Measurements from ENCODE around the gene ACTMAP. TPM values are rescaled to one million over a fixed set of nuclear protein-coding genes. Genes with fewer than 3 reads are reported as not detected.
A peak's percentile ranks its signal among the peaks of the same experiment; 100 is the strongest.

Gene ACTMAP
- total RNA-seq, 2 experiments from 2014 or later = 5.0 to 54.8 TPM

GRCh38 chr19:40747536-40747935, 2.7 kb downstream of the ACTMAP start:
- POLR2A ChIA-PET = interaction anchor here (0.5 to 3.8 kb wide), 2 partner anchors 30 to 48 kb away, joined by 3 to 29 read pairs; partner anchors contain the start of gene RAB4B
- no peak overlapping the region for H3K27ac ChIP-seq (ENCODE audit: low read depth, low read length, poor library complexity, severe bottlenecking)
- H3K79me2 ChIP-seq (ENCODE audit: insufficient read depth, low read depth, low read length) = peaks cover 34% of the 10 kb centered on the region
- no peak overlapping the region for H2AFZ ChIP-seq (ENCODE audit: low read length)
- no peaks in the 10 kb centered on the region for H3K9me2 ChIP-seq (ENCODE audit: insufficient read depth, low read length)
- H3K4me2 ChIP-seq (ENCODE audit: low read length) = peak overlapping the region; percentile 90
- BruUV-seq (replicated peaks) = no TSS peak
- DNase-seq (ENCODE audit: low spot score) = no peak
- CTCF ChIA-PET (ENCODE audit: unreplicated experiment) = no interaction called here
- 0 out of 2 replicates have a peak, but pooled peaks cover under 1% of the 10 kb centered on the region for H4K20me1 ChIP-seq (ENCODE audit: insufficient read depth, low read length)
- intact Hi-C loops (cut with micrococcal nuclease; ENCODE audit: unreplicated experiment) = no loop called here
- H3K9me3 ChIP-seq (ENCODE audit: low read length) = no peaks in the 10 kb centered on the region
- H3K4me3 ChIP-seq (ENCODE audit: low read depth, low read length, poor library complexity, severe bottlenecking) = no peak overlapping the region
- peaks cover 26% of the 10 kb centered on the region for H3K4me1 ChIP-seq (ENCODE audit: insufficient read depth, low read length, poor library complexity, severe bottlenecking)
- TF ChIP-seq EZH2phosphoT487 (IDR thresholded peaks at IDR 0.05; ENCODE audit: borderline replicate concordance, low read depth, low read length) = no peak
- no peak for TF ChIP-seq CTCF (conservative IDR thresholded peaks at IDR 0.05; ENCODE audit: low read length)
- peaks cover 20% of the 10 kb centered on the region for H3K36me3 ChIP-seq (ENCODE audit: insufficient read depth, low read length)

- no peaks in the 10 kb centered on the region for H3K9me3 ChIP-seq (ENCODE audit: low read length)
- no TSS peak for BruUV-seq (replicated peaks)
- peaks cover 19% of the 10 kb centered on the region; the same call in 1 of the 2 replicates for H3K79me2 ChIP-seq (ENCODE audit: insufficient read depth, low read depth, low read length)
- ChIA-PET POLR2A (no interaction called here), CTCF (ENCODE audit: unreplicated experiment) (no interaction called here)
- peaks cover 10% of the 10 kb centered on the region; the same call in 1 of the 2 replicates for H3K36me3 ChIP-seq (ENCODE audit: insufficient read depth, low read length)
- no peak overlapping the region for H2AFZ ChIP-seq (ENCODE audit: low read length)
- no peak for TF ChIP-seq EZH2phosphoT487 (IDR thresholded peaks at IDR 0.05; ENCODE audit: borderline replicate concordance, low read depth, low read length)
- TF ChIP-seq CTCF (conservative IDR thresholded peaks at IDR 0.05; ENCODE audit: low read length) = no peak
- no peak overlapping the region for H3K4me3 ChIP-seq (ENCODE audit: low read depth, low read length, poor library complexity, severe bottlenecking)
- DNase-seq (ENCODE audit: low spot score) = no peak
- peaks cover 25% of the 10 kb centered on the region for H3K4me1 ChIP-seq (ENCODE audit: insufficient read depth, low read length, poor library complexity, severe bottlenecking)
- intact Hi-C loops (cut with micrococcal nuclease; ENCODE audit: unreplicated experiment) = no loop called here
- no peaks in the 10 kb centered on the region for H4K20me1 ChIP-seq (ENCODE audit: insufficient read depth, low read length)
- H3K27ac ChIP-seq (ENCODE audit: low read depth, low read length, poor library complexity, severe bottlenecking) = no peak overlapping the region
- no peaks in the 10 kb centered on the region for H3K9me2 ChIP-seq (ENCODE audit: insufficient read depth, low read length)
- H3K4me2 ChIP-seq (ENCODE audit: low read length) = no peak overlapping the region
These were observed 4.9 kb downstream of the ACTMAP start for GRCh38 chr19:40745402-40745780.

- H3K36me3 ChIP-seq (ENCODE audit: insufficient read depth, low read length) = peaks cover 10% of the 10 kb centered on the region; the same call in 1 of the 2 replicates
- no peaks in the 10 kb centered on the region for H4K20me1 ChIP-seq (ENCODE audit: insufficient read depth, low read length)
- H3K9me3 ChIP-seq (ENCODE audit: low read length) = no peaks in the 10 kb centered on the region
- peak; percentile 60 for TF ChIP-seq CTCF (conservative IDR thresholded peaks at IDR 0.05; ENCODE audit: low read length)
- no peak for TF ChIP-seq EZH2phosphoT487 (IDR thresholded peaks at IDR 0.05; ENCODE audit: borderline replicate concordance, low read depth, low read length)
- ChIA-PET CTCF (ENCODE audit: unreplicated experiment) (no interaction called here), POLR2A (no interaction called here)
- H2AFZ ChIP-seq (ENCODE audit: low read length) = no peak overlapping the region
- H3K4me1 ChIP-seq (ENCODE audit: insufficient read depth, low read length, poor library complexity, severe bottlenecking) = peaks cover 22% of the 10 kb centered on the region
- intact Hi-C loops (cut with micrococcal nuclease; ENCODE audit: unreplicated experiment) = no loop called here
- no peak overlapping the region for H3K27ac ChIP-seq (ENCODE audit: low read depth, low read length, poor library complexity, severe bottlenecking)
- no peaks in the 10 kb centered on the region for H3K9me2 ChIP-seq (ENCODE audit: insufficient read depth, low read length)
- peak; percentile 41 for DNase-seq (ENCODE audit: low spot score)
- H3K4me2 ChIP-seq (ENCODE audit: low read length) = no peak overlapping the region
- no peak overlapping the region for H3K4me3 ChIP-seq (ENCODE audit: low read depth, low read length, poor library complexity, severe bottlenecking)
- peaks cover 15% of the 10 kb centered on the region; the same call in 1 of the 2 replicates for H3K79me2 ChIP-seq (ENCODE audit: insufficient read depth, low read depth, low read length)
- BruUV-seq (replicated peaks) = no TSS peak
These were observed 5.5 kb downstream of the ACTMAP start for GRCh38 chr19:40744554-40745401.

Measured in OCI-LY7 (cell line).